CMK (cell line): ENCODE measurements around the gene TBATA.

ENCODE experiments used
- DNase-seq: peaks from one replicate; pipeline ENCODE4 v3.0.0-alpha.2; 2010; ENCODE audit warnings: low read depth

The TBATA gene

GRCh38 chr10:70785190-70785589 lies at the start of gene TBATA:
Gene TBATA (minus strand): TSS chr10:70785377. CDS start chr10:70783379, 1,998 bp downstream.
- DNase-seq: peak; percentile 76

- no peak for DNase-seq
These were observed 49.4 kb upstream of the TBATA start for GRCh38 chr10:70834441-70835151.

- DNase-seq: no peak
These were observed 48.8 kb upstream of the TBATA start for GRCh38 chr10:70834021-70834420.

- no peak for DNase-seq
These were observed 48.4 kb upstream of the TBATA start for GRCh38 chr10:70833601-70834000.

- DNase-seq: no peak
These were observed 47.8 kb upstream of the TBATA start for GRCh38 chr10:70832852-70833528.

GRCh38 chr10:70832221-70832620 lies 47.0 kb upstream of the TBATA start:
- DNase-seq: no peak

- no peak for DNase-seq
These were observed 45.0 kb upstream of the TBATA start for GRCh38 chr10:70830164-70830563.

- no peak for DNase-seq
These were observed 44.4 kb upstream of the TBATA start for GRCh38 chr10:70829543-70829942.

GRCh38 chr10:70828923-70829322 lies 43.7 kb upstream of the TBATA start:
- DNase-seq: no peak

- no peak for DNase-seq
These were observed 42.0 kb upstream of the TBATA start for GRCh38 chr10:70827086-70827757.

- no peak for DNase-seq
These were observed 37.1 kb upstream of the TBATA start for GRCh38 chr10:70822076-70822820.

GRCh38 chr10:70820976-70821750 lies 36.0 kb upstream of the TBATA start:
- DNase-seq: no peak

- peak; percentile 5 for DNase-seq
These were observed 31.2 kb upstream of the TBATA start for GRCh38 chr10:70816220-70816894.

GRCh38 chr10:70815504-70816219 lies 30.5 kb upstream of the TBATA start, which contains the start of gene SGPL1:
Gene SGPL1 (plus strand): TSS chr10:70815948. CDS start chr10:70816854, 906 bp downstream.
- peak; percentile 45 for DNase-seq

- no peak for DNase-seq
These were observed 28.9 kb upstream of the TBATA start for GRCh38 chr10:70814126-70814525.

GRCh38 chr10:70812814-70813213 lies 27.6 kb upstream of the TBATA start:
- no peak for DNase-seq

- no peak for DNase-seq
These were observed 26.7 kb upstream of the TBATA start for GRCh38 chr10:70811881-70812280.

GRCh38 chr10:70810967-70811366 lies 25.8 kb upstream of the TBATA start:
- no peak for DNase-seq

- DNase-seq: no peak
These were observed 24.5 kb upstream of the TBATA start for GRCh38 chr10:70809726-70810125.

GRCh38 chr10:70809011-70809611 lies 23.9 kb upstream of the TBATA start:
- DNase-seq: no peak
